AML-193 (cell line): Measurements from ENCODE around the gene PDXDC1.
"Not testable (repeated sequence)": the region's sequence is repeated elsewhere in the genome, so short reads cannot be mapped to it uniquely, and the experiment has no call there.

Experiments
- DNase-seq, 2 experiments: peaks; one replicate each; lab custom pipeline; 2025; lab: John Stamatoyannopoulos, UW

Gene PDXDC1

GRCh38 chr16:15012941-15013340 lies 38.1 kb downstream of the PDXDC1 start:
- not testable (repeated sequence) for DNase-seq

- DNase-seq, result not testable (repeated sequence)
Measured at GRCh38 chr16:15015671-15016070, 40.8 kb downstream of the PDXDC1 start.

GRCh38 chr16:15016354-15016753 lies 41.5 kb downstream of the PDXDC1 start:
- DNase-seq, result not testable (repeated sequence)

- DNase-seq, result not testable (repeated sequence)
Measured at GRCh38 chr16:15016951-15017580, 42.2 kb downstream of the PDXDC1 start.

- DNase-seq, result not testable (repeated sequence)
Measured at GRCh38 chr16:15021429-15021828, 46.6 kb downstream of the PDXDC1 start.

GRCh38 chr16:15022194-15022593 lies 47.4 kb downstream of the PDXDC1 start:
- DNase-seq, result peak; percentile 42 to 49

GRCh38 chr16:15023381-15024077 lies 48.7 kb downstream of the PDXDC1 start:
- DNase-seq, result not testable (repeated sequence)

- DNase-seq, result not testable (repeated sequence)
Measured at GRCh38 chr16:15024858-15025199, 50.0 kb downstream of the PDXDC1 start.

- DNase-seq, result not testable (repeated sequence)
Measured at GRCh38 chr16:15025234-15025951, 50.6 kb downstream of the PDXDC1 start.

- DNase-seq, result not testable (repeated sequence)
Measured at GRCh38 chr16:15027051-15027450, 52.2 kb downstream of the PDXDC1 start.

GRCh38 chr16:15027503-15028344 lies 52.9 kb downstream of the PDXDC1 start:
- DNase-seq, result not testable (repeated sequence)

- DNase-seq, result not testable (repeated sequence)
Measured at GRCh38 chr16:15028345-15028715, 53.5 kb downstream of the PDXDC1 start.

GRCh38 chr16:15028801-15029698 lies 54.2 kb downstream of the PDXDC1 start:
- DNase-seq, result not testable (repeated sequence)

GRCh38 chr16:15029749-15030148 lies 54.9 kb downstream of the PDXDC1 start:
- DNase-seq, result not testable (repeated sequence)

GRCh38 chr16:15031179-15031578 lies 56.4 kb downstream of the PDXDC1 start:
- peak in 1 of 2 experiments; percentile 27 for DNase-seq

- no peak for DNase-seq
Measured at GRCh38 chr16:15031586-15031985, 56.8 kb downstream of the PDXDC1 start.

GRCh38 chr16:15032547-15033308 lies 57.9 kb downstream of the PDXDC1 start:
- no peak for DNase-seq

- no peak for DNase-seq
Measured at GRCh38 chr16:15033309-15033707, 58.5 kb downstream of the PDXDC1 start.

GRCh38 chr16:15034266-15035162 lies 59.7 kb downstream of the PDXDC1 start:
- no peak for DNase-seq
